Heart left ventricle (tissue), 16 donors: ENCODE measurements around the gene DLX3. TPM values are rescaled to one million over a fixed set of nuclear protein-coding genes. Genes with fewer than 3 reads are reported as not detected.

Experiments used
- ATAC-seq, 4 donors: fragments of 200-7000 bp; cut with Tn5 transposase; one replicate each; pipeline ENCODE4 v1.9.1; 2020 to 2022; ENCODE audit warnings: moderate library complexity in 4 of 4, mild to moderate bottlenecking in 3 of 4, moderate number of reproducible peaks in 1 of 4
- DNase-seq, 5 donors: peaks; one replicate each; pipeline ENCODE4 v3.0.0-alpha.2; 2020
- H3K27ac ChIP-seq, 12 donors: fragments of 200-600 bp; sonication (generic) in 4 of 12; one replicate each; pipeline versions ENCODE4 v1.5.0 to v1.8.0; 2016 to 2022; ENCODE audit warnings: mild to moderate bottlenecking in 2 of 12
- H3K27me3 ChIP-seq, 9 donors: fragments of 200-600 bp; sonication (generic) in 2 of 9; one replicate each; pipeline versions ENCODE4 v1.5.1 to v1.8.0; 2016 to 2022; ENCODE audit warnings: mild to moderate bottlenecking in 3 of 9
- H3K36me3 ChIP-seq, 9 donors: fragments of 200-600 bp; sonication (generic) in 2 of 9; one replicate each; pipeline versions ENCODE4 v1.5.0 to v1.8.0; 2018 to 2022; ENCODE audit warnings: mild to moderate bottlenecking in 2 of 9
- H3K4me1 ChIP-seq, 12 donors: fragments of 200-600 bp; sonication (generic) in 4 of 12; one replicate each; pipeline versions ENCODE4 v1.5.0 to v1.8.0; 2016 to 2022; ENCODE audit warnings: mild to moderate bottlenecking in 3 of 12
- H3K4me3 ChIP-seq, 12 donors: fragments of 200-600 bp; sonication (generic) in 4 of 12; one replicate each; pipeline versions ENCODE4 v1.5.0 to v1.8.0; 2017 to 2022; ENCODE audit warnings: mild to moderate bottlenecking in 9 of 12, moderate library complexity in 4 of 12
- H3K9me3 ChIP-seq, 12 donors: fragments of 200-600 bp; sonication (generic) in 4 of 12; one replicate each; pipeline versions ENCODE4 v1.5.0 to v1.8.0; 2016 to 2022; ENCODE audit warnings: mild to moderate bottlenecking in 1 of 12
- POLR2A ChIP-seq, 2 donors: fragments of 450-650 bp; IDR thresholded peaks; one replicate each; pipeline ENCODE4 v1.6.1; 2017; ENCODE audit warnings: antibody characterized with exemption in 2 of 2, mild to moderate bottlenecking in 2 of 2, moderate library complexity in 2 of 2
- WGBS, 4 donors: extraction: QIAGEN DNeasy Blood & Tissue Kit in 2 of 4; methylation state at CpG; one replicate each; pipeline versions ENCODE4 v1.1.5 to v1.1.7; 2013 to 2018; 5-methylcytosine and 5-hydroxymethylcytosine counted together
- intact Hi-C, 10 donors: fragments of 100-400 bp; cut with DNase I; formaldehyde crosslinking; loops; one replicate each; pipeline versions ENCODE4 v1.11.1 to v1.14.2; 2022
- polyA plus RNA-seq, 2 donors: library from polyadenylated mRNA; stranded (reverse); fragments of 200-250 nt; gene quantifications; one replicate each; pipeline ENCODE4 v1.2.3, GENCODE V29; 2013
- total RNA-seq, 9 donors: library from RNA; depleted of rRNA in 2 of 9; stranded (reverse); fragments of >200 nt in 2 of 9; fragmentation: NEBNext Ultra II Directional in 3 of 9; extraction: Animal tissue kit (Norgen Biotek cat#: 25700) in 3 of 9; gene quantifications; one replicate each; pipeline versions ENCODE4 v1.1.0 to v1.2.4, GENCODE V29; 2016 to 2023
- TF ChIP-seq, protein P1 (sequence below), 12 donors: fragments of 200-600 bp; sonication (generic) in 4 of 12; IDR thresholded peaks; one replicate each; pipeline versions ENCODE4 v1.5.0 to v1.8.0; 2018 to 2022; ENCODE audit warnings: antibody characterized with exemption in 12 of 12, mild to moderate bottlenecking in 5 of 12
- donor health status: ischemic (EF 13 %, LVEDD 7.1; RV severe dilation, severe dysfunction).
- donor health status: healthy with polysubstance abuse.
- donor health status: DM: no; HTN: yes; CAD: no.
- donor health status: DM: no; HTN: no; CAD: no.
- donor health status: ischemic (EF 25% LVEDD 6.9; RV normal size, moderate dysfunction).
- donor health status: ischemic (EF 25% LVEDD 5.7; RV mildly dilated, moderate dysfunction).
- donor health status: healthy.
- donor health status: DM: yes; HTN: yes; CAD: no.
- donor health status: ischemic (EF 35%, LVEDD 5.7; RV mildly dilated, moderate dysfunction).
- donor health status: nonischemic (EF 11% LVEDD 7.7; RV severe dilation, severe dysfunction).
- donor health status: DM: yes; HTN: yes; CAD: no.
- donor health status: PGD.
- donor health status: ischemic (EF 29% LVEDD 5.4; RV normal size, mild dysfunction).
- donor health status: nonischemic (EF 23%, LVEDD 6.1; RV moderate dilation, normal function).

Gene DLX3
- total and polyA plus RNA-seq, 11 donors = 0.08 to 0.61 (median 0.09) TPM; not detected in 6

DNA sequence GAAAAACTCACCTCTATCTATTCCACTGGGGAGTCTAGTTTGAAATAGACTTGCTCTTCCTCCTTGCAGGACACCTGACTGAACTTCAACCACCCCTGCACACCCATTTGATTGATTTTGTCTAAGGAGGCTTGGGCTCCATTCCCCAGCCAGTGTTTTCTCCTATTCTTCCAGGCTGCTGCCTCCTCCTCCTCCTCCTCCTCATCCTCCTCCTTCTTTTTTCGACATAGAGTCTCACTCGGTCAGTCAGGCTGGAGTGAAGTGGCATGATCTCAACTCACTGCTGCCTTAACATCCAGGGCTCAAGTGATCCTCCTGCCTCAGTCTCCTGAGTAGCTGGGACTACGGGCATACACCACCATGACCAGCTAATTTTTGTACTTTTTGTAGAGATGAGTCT is 27.8 kb downstream of the DLX3 start:
- Histone ChIP-seq H3K36me3 (no peaks in the 10 kb centered on the region), H3K4me3 (no peak overlapping the region), H3K27ac (no peak overlapping the region), H3K27me3 (peaks cover 78 to 100% (median 95%) of the 10 kb centered on the region in 9 donors), H3K9me3 (no peaks in the 10 kb centered on the region), H3K4me1 (peaks cover 2 to 48% (median 28%) of the 10 kb centered on the region in 12 donors)
- no peak for TF ChIP-seq POLR2A (IDR thresholded peaks at IDR 0.05)
- TF ChIP-seq, protein P1, sequence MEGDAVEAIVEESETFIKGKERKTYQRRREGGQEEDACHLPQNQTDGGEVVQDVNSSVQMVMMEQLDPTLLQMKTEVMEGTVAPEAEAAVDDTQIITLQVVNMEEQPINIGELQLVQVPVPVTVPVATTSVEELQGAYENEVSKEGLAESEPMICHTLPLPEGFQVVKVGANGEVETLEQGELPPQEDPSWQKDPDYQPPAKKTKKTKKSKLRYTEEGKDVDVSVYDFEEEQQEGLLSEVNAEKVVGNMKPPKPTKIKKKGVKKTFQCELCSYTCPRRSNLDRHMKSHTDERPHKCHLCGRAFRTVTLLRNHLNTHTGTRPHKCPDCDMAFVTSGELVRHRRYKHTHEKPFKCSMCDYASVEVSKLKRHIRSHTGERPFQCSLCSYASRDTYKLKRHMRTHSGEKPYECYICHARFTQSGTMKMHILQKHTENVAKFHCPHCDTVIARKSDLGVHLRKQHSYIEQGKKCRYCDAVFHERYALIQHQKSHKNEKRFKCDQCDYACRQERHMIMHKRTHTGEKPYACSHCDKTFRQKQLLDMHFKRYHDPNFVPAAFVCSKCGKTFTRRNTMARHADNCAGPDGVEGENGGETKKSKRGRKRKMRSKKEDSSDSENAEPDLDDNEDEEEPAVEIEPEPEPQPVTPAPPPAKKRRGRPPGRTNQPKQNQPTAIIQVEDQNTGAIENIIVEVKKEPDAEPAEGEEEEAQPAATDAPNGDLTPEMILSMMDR (IDR thresholded peaks at IDR 0.05) = no peak
- DNase-seq (no peak), ATAC-seq (no peak)
- intact Hi-C loops = no loop called here
- WGBS, 4 donors = 17 to 21% (median 19%) methylated on average over 3 of the region's 3 CpGs

DNA sequence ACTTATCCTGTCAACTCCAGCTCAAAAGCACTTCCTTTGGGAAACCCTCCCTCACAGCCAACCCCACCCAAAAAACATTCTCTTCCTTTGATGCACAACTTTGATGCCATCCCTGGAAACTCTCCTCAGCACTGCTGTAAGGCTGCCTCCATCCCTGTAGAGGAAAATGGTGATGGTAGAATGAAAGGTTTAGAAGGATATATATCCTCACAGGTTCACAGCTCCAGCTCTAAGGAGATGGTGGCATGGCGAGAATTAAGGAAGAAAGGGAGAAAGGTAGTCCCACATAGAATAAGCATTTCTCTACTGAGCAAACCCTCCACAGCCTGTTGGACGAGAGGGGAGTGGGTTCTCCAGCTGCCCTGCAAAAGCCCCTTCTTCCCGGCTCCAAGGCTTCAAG is 28.3 kb downstream of the DLX3 start:
- 19 to 35% (median 23%) methylated on average over 3 of the region's 3 CpGs for WGBS, 4 donors
- Histone ChIP-seq H3K36me3 (no peaks in the 10 kb centered on the region), H3K4me1 (peaks cover 2 to 44% (median 25%) of the 10 kb centered on the region in 12 donors), H3K27ac (no peak overlapping the region), H3K9me3 (no peaks in the 10 kb centered on the region), H3K4me3 (no peak overlapping the region), H3K27me3 (peaks cover 74 to 100% (median 94%) of the 10 kb centered on the region in 9 donors)
- intact Hi-C loops = no loop called here
- ATAC-seq = no peak
- no peak for DNase-seq
- TF ChIP-seq, protein P1 (IDR thresholded peaks at IDR 0.05) = no peak
- TF ChIP-seq POLR2A (IDR thresholded peaks at IDR 0.05) = no peak

DNA sequence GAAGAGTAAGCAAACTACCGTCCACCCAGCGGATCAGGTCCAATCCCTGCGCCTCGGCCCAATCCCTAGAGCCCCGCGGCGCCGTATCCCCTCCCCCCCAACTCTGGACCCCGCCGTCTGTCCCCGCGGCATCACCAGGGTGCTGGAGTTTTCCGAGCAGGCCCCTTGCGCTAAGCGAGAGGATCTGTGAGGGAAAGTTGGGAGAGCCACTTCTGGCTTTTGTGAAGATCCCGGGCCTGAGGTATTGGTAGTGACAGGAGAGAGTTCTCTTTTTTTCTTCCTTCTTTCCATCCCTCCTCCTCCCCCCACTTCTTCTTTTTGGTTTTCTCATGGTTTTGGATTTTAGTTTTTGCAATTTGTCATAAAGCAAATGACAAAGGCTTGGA is 29.5 kb downstream of the DLX3 start:
- ATAC-seq (no peak), DNase-seq (no peak)
- Histone ChIP-seq H3K4me1 (peaks cover 2 to 40% (median 22%) of the 10 kb centered on the region in 12 donors), H3K9me3 (no peaks in the 10 kb centered on the region), H3K27ac (no peak overlapping the region), H3K27me3 (peaks cover 67 to 100% (median 87%) of the 10 kb centered on the region in 9 donors), H3K4me3 (no peak overlapping the region), H3K36me3 (no peaks in the 10 kb centered on the region)
- intact Hi-C loops = no loop called here
- TF ChIP-seq, protein P1 (IDR thresholded peaks at IDR 0.05) = no peak
- no peak for TF ChIP-seq POLR2A (IDR thresholded peaks at IDR 0.05)
- 2 to 5% (median 4%) methylated on average over 9 to 16 of the region's 16 CpGs for WGBS, 4 donors

DNA sequence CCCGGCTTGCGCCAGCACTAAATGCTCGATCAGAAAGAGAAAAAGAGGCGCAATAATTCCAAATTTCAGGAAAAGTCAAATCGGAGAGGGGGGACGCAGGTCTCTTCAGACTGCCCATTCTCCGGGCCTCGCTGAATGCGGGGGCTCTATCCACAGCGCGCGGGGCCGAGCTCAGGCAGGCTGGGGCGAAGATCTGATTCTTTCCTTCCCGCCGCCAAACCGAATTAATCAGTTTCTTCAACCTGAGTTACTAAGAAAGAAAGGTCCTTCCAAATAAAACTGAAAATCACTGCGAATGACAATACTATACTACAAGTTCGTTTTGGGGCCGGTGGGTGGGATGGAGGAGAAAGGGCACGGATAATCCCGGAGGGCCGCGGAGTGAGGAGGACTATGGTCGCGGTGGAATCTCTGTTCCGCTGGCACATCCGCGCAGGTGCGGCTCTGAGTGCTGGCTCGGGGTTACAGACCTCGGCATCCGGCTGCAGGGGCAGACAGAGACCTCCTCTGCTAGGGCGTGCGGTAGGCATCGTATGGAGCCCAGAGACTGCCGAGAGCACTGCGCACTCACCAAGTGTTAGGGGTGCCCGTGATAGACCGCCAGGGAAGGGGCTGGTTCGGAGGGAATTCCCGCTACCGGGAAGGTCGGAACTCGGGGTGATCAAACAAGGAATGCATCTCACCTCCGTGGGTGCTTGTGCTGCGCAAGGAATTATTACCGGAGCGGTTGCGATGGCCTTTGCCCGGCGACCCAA is 30.1 kb downstream of the DLX3 start:
- no peak for ATAC-seq
- no peak for DNase-seq
- Histone ChIP-seq H3K4me3 (no peak overlapping the region), H3K27ac (no peak overlapping the region), H3K27me3 (peaks cover 61 to 95% (median 82%) of the 10 kb centered on the region in 9 donors), H3K36me3 (no peaks in the 10 kb centered on the region), H3K4me1 (peaks cover 2 to 39% (median 22%) of the 10 kb centered on the region in 12 donors), H3K9me3 (no peaks in the 10 kb centered on the region)
- intact Hi-C loops = no loop called here
- WGBS, 4 donors = 4 to 8% (median 6%) methylated on average over 41 to 52 of the region's 52 CpGs
- TF ChIP-seq, protein P1 (IDR thresholded peaks at IDR 0.05) = no peak
- TF ChIP-seq POLR2A (IDR thresholded peaks at IDR 0.05) = no peak
